ENCODE results near the gene TRAPPC10. TPM values are rescaled to one million over a fixed set of nuclear protein-coding genes. Genes with fewer than 3 reads are reported as not detected.

TRAPPC10 gene
- total RNA-seq, 1 experiment from 2014 or later: 17.4 TPM

DNA sequence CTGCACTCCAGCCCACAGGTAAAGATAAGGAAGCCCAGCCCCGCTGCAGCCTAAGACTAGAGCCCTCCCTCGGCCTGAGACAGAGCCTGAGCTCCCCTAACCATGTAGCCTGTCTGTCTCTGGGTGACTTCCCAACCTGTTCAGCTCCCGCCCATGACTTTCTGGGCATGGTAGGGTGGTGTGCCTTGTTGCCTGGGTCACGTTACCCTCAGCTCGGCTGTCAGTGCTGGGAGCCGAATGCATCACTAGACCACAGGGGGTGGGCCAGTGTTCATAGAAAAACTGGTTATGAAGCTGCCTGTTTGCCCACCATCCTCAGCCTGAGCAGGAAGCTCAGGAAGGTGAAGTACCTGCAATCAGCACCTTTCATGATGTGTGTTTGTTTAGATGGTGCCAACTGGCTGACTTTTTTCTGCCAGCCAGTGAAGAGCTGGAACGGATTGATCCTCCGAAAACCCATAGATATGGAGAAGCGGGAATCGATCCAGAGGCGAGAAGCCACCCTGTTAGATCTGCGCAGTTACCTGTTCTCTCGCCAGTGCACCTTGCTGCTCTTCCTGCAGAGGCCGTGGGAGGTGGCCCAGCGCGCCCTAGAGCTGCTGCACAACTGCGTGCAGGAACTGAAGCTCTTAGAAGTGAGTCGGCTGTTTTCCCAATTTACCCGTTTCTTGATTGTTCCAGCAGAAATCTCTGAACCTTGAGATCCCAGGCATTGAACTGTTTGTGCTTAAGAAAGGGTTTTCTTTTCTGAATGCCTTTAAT is 51.2 kb downstream of the TRAPPC10 start:
- no peak for DNase-seq (ENCODE audit: extremely low read depth, low read depth)

DNA sequence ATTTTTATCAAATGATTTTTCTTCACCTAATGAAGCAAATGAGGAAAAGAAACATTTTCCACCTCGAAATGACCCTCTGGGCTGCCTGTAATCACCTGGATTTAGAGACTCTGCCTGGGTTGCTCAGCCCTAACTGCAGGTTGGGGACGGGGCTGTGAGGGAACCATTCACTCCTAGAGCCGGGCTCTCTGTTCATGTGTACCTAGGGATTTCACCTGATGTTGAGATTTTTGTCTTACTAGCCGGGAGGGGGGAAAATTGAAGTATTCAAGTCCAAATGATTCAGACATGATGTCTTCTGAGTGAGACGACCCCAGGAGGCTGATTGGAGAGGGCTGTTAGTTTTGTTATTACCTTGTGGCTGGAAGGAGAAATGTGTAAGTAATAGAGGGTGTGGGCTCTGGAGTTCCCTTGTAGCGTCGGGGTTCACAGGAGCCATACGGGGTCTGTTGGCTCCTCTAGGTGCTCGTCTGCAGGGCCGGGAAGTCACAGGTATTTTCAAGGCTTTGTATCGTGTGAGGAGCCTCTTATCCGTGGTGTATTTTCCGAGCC is 52.8 kb downstream of the TRAPPC10 start:
- no peak for DNase-seq (ENCODE audit: extremely low read depth, low read depth)

DNA sequence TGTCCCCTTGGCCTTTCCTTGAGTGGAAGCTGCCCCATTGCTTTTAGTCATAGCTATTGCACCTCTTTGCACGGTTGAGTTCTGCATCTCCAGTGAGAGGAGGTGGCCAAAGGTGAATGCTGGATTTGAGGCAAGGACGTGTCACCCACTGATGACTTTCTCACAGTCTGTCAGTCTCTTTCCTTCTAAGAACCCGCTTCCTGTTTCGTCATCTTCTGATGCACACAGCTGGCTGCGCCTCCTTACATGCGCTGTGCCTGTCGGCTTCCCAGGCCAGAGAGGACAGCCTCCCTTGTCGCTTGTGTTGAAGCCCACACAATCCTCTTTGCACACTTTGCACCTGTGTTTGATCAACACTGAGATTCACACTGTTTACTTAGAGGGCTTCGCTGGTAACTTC is 53.3 kb downstream of the TRAPPC10 start:
- no peak for DNase-seq (ENCODE audit: extremely low read depth, low read depth)

DNA sequence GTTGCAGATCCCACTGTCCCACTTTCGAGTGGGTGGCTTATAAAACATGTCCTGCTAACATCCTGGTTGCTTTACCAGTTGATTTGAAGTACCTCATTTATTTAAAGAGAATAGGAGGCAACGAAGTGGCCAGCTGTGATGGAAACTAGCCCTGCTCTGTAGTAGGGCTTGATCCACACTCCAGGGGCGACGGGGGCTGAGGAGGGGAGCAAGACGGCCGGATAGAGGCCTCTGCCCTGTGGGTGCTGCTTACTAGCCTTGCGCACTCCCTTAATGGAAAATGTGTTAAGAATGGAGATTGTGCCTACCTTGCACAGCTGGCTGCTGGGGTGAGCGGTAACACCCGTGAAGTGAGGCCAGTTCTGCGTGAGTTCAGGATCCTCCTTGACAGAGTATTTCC is 54.0 kb downstream of the TRAPPC10 start:
- no peak for DNase-seq (ENCODE audit: extremely low read depth, low read depth)

DNA sequence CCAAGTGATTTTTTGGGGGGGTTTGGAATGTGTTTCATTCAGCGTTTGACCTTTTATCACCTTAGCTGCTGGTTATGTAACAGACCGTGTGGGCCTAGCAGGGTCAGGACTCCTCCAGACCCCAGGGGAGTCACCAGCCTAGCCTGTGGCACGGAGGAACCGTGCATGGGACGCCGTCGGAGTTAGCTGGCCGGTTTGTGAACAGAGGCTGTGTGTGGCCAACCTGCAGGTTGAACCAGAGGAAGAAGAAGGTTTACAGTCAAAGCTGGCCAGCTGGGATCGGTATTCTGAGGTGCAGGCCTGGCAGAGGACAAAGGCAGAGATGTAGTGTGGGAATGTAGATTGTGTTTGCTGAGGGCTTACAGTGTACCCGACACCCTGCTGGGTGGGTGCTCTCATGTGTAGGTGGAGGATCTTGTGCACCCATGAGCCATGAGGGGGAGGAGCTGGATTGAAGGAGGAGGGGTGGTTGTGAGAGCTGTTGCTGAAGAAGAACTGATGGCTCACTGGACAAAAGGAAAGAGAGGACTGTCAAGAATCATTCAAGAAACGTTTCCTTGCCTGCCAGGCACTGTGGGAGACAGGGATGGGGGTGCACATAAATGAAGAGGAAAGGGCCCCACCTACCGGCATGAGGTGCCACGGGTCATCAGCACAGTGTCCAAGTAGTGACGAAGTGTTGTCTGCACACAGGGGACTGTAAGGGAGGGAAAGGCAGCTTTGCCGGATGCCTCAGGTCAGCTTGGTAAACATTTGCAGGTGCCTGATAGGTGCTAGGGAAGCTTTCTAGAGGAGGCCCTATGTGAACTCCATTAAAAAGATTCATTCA is 55.1 kb downstream of the TRAPPC10 start:
- no peak for DNase-seq (ENCODE audit: extremely low read depth, low read depth)

DNA sequence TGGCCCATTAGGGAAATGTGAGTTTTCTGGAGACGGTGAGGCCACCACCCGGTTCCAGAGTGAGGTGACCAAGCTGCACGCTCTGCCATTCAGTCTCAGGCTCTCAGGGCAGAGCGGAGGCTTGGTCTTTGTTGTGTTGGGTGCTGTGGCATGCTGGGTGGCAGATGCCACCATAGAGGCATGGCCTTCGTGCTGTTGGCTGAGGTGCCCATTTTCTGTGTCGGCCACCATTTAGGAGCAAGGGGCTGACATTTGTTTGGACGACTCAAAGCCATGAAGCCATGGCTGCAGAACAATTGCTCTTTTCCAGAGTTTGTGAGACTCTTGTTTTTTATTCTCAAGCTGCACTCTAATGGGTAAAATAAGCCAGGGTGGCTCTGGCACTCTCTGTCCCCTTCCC is 58.3 kb downstream of the TRAPPC10 start:
- no peak for DNase-seq (ENCODE audit: extremely low read depth, low read depth)

DNA sequence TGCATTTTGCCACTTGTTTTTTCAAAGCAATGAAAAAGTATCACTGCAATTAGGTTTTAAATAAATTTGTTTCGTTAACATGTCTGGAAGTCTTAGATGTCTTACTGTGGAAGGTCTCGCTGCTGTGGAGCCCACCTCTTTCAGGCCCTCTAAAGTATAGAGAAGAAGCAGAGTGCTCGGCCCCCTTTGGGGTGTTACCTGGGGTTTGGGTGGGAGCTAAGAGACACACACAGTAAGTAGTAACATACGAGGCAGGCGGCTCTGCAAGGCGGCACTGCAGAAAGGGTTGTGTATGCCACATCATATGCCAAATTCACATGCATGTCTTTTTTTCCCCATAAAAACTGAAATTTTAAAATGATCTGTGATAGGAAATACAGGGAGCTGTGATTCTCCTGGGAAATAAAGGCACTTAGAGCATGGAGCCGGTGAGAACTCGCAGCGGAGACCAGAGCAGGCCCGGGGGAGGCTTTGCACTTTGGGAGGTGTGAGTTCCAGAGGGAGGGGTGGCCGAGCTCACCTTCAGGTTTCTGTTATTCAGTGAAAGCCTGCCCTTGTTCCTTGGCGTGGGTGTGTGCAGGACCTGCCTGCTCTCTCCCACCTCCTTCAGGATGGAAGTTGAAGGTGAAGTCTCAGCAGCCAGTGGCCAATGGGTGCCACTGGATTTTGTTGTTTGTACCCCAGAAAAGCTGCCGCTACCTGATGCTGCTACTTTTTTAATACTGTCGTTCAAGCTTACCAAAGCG is 59.4 kb downstream of the TRAPPC10 start:
- DNase-seq (ENCODE audit: extremely low read depth, low read depth): no peak

DNA sequence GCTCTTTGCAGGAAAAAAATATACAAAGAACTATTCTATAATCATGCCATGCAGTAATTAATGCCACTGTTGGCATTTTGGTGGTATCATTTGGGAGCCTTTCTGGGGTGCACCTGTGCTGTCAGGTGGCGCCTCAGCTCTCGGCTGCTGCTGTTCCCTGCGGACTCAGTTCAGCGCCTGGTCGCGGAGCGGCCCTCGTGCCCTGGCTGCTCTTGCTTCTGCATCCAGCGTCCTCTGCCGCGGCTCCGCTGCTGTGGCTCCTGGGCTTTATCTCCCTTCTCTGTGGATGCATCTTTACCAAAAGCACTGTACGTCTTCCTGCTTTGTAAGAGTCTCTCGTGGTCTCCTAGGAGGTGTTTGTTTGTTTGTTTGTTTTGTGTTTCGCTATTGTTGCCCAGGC is 60.0 kb downstream of the TRAPPC10 start:
- DNase-seq (ENCODE audit: extremely low read depth, low read depth): no peak

DNA sequence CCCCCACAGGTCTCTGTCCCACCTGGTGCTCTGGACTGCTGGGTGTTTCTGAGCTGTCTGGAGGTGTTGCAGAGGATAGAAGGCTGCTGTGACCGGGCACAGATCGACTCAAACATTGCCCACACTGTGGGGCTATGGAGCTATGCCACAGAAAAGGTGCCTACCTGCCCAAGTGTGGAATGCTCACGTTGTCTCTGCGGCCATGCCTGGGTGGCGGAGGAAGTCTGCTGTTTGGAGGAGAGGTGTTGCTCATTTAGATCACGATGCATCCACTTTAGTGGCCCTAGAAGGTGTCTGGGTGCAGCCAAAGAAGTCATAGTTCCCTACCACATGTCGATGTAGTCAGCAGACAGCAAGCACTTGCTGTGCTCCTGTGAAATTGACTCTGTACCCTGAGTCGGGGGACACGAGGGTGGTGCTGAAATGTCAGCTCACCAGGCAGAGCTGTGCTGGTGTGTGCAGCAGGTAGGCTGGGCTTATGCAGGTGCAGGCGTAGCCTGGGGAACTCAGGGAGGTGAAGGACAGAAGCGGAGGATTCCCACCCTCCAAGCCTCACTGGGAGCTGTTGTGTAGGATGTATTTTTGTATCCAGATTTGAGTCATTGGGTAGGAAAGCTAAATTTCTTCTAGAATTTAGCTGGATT is 62.3 kb downstream of the TRAPPC10 start:
- DNase-seq (ENCODE audit: extremely low read depth, low read depth): no peak

DNA sequence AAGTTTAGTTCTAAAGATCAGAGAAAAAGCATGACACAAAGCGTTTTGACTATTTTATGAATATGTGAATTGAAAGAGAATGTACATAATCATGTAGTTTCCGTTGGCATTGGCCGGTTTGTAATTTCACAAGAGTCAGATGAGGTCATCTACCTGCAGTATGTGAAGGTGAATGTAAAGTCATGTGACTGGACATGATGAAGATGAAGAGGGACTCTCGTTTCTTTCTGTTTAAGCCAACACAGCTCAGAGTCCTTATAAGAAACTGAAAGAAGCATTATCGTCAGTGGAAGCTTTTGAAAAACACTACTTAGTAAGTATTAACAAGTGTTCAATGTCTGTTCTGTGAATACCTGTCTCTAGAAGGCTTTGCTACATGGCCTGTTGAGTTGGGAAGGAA is 64.2 kb downstream of the TRAPPC10 start:
- DNase-seq (ENCODE audit: extremely low read depth, low read depth): no peak

DNA sequence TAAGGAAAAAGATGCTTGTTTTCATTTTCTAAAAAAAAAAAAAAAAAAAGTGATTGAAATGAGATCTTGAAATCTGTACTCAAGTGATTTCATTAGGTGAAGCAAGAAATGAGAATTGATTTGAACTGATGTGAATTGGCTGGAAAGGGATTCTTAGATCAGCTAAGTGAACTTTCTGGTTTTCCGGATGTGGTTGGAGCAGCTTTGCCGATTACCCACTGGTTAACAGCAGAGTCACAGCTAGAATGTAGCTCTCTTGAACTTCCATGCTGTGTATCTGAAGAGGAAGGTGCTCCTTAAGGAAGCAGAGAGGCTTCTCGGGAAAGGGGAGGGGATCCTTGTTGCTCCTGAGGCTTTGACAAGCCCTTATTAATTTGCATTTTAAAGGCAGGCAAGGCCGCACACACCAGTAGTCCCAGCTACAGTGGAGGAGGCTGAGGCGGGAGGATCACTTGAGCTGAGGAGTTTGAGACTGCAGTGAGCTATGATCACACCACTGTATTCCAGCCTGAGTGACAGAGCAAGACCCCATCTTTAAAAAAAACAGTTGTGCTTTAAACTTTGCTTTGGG is 66.4 kb downstream of the TRAPPC10 start:
- DNase-seq (ENCODE audit: extremely low read depth, low read depth): no peak

DNA sequence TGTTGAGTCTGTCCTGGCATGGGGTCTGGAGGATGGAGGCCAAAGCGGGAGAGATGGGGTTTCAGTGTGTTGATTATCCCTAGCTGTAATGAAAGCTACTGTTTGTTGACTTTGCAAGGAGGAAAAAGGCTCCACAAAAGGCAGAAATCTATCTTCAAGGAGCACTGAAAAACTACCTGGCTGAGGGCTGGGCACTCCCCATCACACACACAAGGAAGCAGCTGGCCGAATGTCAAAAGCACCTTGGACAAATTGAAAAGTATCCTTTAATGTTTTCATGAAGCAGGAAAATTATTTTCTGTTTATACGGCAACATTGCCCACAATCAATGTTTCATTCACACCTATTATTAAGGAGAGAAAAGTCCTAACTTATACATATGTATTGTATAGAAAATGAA is 67.3 kb downstream of the TRAPPC10 start:
- no peak for DNase-seq (ENCODE audit: extremely low read depth, low read depth)

DNA sequence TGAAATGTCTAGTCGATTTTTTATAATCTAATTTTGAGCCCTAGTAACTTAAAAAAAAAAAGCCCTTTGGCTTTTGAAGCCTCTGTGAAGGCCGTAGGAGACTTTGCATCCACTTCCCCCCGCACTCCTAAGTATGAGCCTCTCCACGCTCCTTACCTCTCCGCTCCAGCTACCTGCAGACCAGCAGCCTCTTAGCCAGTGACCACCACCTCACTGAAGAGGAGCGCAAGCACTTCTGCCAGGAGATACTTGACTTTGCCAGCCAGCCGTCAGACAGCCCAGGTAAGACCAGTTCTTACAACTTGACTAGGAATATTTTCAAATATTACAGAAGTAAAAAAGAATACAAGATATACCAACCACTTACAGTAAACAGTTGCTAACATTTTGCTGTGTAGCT is 67.7 kb downstream of the TRAPPC10 start:
- DNase-seq (ENCODE audit: extremely low read depth, low read depth): no peak

DNA sequence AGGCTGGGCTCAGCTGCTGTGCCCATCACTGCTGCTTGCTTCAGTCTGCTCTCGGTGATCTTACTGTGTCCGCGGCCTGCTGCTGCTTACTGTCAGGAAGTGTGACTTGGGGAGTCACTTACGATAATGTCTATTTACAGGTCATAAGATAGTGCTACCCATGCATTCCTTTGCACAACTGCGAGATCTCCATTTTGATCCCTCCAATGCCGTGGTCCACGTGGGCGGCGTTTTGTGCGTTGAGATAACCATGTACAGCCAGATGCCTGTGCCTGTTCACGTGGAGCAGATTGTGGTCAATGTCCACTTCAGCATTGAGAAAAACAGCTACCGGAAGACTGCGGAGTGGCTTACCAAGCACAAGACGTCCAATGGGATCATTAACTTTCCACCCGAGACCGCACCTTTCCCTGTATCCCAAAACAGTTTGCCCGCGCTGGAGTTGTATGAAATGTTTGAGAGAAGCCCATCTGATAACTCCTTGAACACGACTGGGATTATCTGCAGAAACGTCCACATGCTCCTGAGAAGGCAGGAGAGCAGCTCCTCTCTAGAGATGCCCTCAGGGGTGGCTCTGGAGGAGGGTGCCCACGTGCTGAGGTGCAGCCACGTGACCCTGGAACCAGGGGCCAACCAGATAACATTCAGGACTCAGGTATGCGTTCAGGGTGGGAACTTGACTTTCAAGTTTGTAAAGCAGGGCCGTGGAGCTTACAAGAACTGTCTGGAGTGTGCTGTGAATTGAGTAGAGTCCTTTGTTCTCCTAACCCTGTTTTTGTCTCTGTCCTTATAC is 70.7 kb downstream of the TRAPPC10 start:
- no peak for DNase-seq (ENCODE audit: extremely low read depth, low read depth)

DNA sequence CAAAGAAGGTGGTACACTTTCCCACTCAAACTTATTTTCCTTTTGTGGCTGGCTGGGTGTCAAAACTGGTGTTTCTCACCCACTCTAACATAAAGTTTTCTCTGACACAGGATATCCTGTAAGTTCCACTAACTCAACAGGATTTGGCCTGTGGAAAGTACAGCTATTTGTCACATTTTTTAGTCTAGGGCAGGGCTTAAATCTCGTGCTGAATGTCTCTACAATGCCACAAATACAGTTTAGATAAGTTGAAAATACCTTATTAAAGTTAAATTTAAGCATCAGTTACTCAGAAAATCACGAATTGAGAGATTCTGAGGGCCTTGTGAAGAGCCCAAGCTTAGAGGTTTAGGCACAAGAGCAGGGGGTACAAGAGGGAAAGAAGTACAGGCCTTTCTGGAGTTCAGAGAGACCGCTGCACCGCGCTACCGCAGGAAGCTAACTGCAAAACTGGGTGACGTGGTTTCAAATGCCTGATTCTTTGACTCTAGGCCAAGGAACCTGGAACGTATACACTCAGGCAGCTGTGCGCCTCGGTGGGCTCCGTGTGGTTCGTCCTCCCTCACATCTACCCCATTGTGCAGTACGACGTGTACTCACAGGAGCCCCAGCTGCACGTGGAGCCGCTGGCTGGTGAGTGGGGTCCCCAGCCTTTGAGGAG is 71.7 kb downstream of the TRAPPC10 start:
- DNase-seq (ENCODE audit: extremely low read depth, low read depth): no peak

DNA sequence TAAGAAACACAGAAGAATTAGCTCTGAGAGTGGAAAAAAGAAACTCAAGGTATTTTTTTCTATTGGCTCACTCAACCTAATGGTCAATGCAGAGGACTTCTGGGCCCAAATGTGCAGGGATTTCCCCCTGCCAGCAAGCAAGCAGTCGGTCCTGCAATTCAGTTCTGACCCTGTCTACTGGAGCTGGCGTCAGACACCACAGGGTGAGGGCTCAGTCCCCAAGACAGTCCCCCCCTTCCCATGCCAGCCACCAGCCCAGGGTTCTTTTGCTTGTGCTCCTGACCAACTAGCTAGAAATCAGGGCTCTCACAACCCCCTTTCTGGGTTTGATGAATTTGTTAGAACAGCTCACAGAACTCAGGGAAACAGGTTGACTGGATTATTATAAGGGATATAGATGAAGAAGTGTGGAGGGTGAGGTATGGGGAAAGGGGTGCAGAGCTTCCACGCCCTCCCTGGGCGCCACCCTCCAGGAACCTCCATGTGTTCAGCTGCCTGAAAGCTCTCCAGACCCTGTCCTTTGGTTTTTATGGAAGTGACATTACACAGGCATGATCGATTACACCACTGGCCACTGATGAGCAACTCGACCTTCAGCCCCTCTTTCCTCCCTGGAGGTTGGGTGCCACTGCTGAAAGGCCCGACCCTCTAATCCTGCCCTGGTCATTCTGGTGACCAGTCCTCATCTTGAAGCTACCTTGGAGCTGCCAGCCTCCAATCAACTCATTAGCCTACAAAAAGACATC is 72.6 kb downstream of the TRAPPC10 start:
- no peak for DNase-seq (ENCODE audit: extremely low read depth, low read depth)

DNA sequence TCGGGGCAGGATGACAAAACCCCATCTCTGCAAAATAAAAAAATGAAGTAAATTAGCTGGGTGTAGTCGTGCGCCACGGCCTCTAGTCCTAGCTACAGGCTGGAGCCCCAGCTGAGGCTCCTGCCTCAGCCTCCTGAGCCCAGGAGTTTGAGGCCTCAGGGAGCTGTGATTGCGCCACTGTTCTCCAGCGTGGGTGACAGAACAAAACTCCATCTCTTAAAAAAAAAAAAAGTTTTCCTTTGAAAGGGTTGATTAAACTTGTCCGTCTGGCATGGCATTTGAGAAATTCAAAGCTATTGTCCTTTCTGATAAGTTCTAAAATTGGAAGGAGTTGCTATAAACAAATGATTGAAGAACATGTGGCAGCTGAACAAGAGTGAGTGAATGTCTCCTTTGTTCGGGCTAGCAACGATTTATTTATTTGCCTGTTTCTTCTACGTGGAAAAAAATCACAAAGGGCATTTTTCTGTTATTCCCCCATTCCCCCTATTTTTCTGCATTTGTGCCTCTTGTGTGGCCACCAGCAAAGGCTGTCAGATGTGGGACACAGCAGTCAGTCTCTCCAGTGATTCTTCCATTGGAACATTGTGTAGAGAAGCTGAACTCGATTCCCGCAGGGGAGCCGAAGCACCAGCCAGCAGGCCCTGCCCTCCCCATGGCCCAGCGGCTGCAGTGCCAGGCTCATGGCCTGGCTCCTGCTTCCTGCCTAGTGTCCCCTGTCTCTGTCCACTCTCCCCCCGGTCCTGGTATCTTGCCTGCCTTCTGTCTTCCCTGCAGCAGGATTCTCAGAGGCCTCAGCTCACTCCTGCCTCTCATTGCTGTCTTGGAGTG is 73.6 kb downstream of the TRAPPC10 start:
- DNase-seq (ENCODE audit: extremely low read depth, low read depth): no peak
